A549 (cell line): ENCODE measurements around the gene ZNF423. TPM values are rescaled to one million over a fixed set of nuclear protein-coding genes. Genes with fewer than 3 reads are reported as not detected.

ENCODE experiments used
- ATAC-seq, 2 experiments: fragments of 200-7000 bp in 1 of 2; fragments of >200 bp in 1 of 2; cut with Nextera tagmentation in 1 of 2; cut with Tn5 transposase in 1 of 2; 3 replicates each; pipeline versions ENCODE4 v1.8.0 to v1.9.1; 2018 to 2020; ENCODE audit warnings: mild to moderate bottlenecking in 1 of 2, moderate library complexity in 1 of 2
- CTCF ChIA-PET: fragments of 300-600 bp; sonication (Branson Sonifier 250); formaldehyde crosslinking; extraction: SDS; loops from one replicate; lab custom pipeline; 2021; ENCODE audit warnings: antibody characterized with exemption, inconsistent platforms; lab: Yijun Ruan, JAX
- POLR2A ChIA-PET: fragments of 350-600 bp; formaldehyde crosslinking; extraction: SDS; loops from one replicate; lab custom pipeline; 2021; ENCODE audit warnings: antibody characterized with exemption, inconsistent platforms; lab: Yijun Ruan, JAX
- DNase-seq, 2 experiments: peaks; one replicate each; pipeline versions ENCODE4 v3.0.0 to v3.0.0-alpha.2; 2011 to 2016; ENCODE audit warnings: low read depth in 1 of 2, low spot score in 1 of 2
- FAIRE-seq: peaks from 2 replicates; lab custom pipeline; 2011; peaks lifted over from hg19 to GRCh38; lab: Jason Lieb, UNC
- H3K27ac ChIP-seq, 2 experiments: fragments of >200 bp; sonication (Bioruptor Twin); formaldehyde crosslinking; 3 replicates each; pipeline ENCODE4 v1.5.1; 2016 to 2017
- H3K4me1 ChIP-seq: fragments of >200 bp; sonication (Bioruptor Twin); formaldehyde crosslinking; 3 replicates; pipeline ENCODE4 v1.6.1; 2016
- H3K4me2 ChIP-seq: fragments of >200 bp; sonication (Bioruptor Twin); formaldehyde crosslinking; 3 replicates; pipeline ENCODE4 v1.6.1; 2016
- H3K4me3 ChIP-seq: fragments of >200 bp; sonication (Bioruptor Twin); formaldehyde crosslinking; 3 replicates; pipeline ENCODE4 v1.5.1; 2016
- H3K9me3 ChIP-seq: fragments of >200 bp; sonication (Bioruptor Twin); formaldehyde crosslinking; 3 replicates; pipeline ENCODE4 v1.6.1; 2016
- BCL3 ChIP-seq: fragments of >200 bp; sonication (Bioruptor Twin); formaldehyde crosslinking; IDR thresholded peaks from 3 replicates; pipeline ENCODE4 v1.6.1; 2016
- BHLHE40 ChIP-seq: IDR thresholded peaks from 2 replicates; pipeline ENCODE4 v1.6.1; 2012; ENCODE audit warnings: low read depth, low read length, inconsistent platforms
- CBX8 ChIP-seq: fragments of 200-600 bp; sonication (generic); IDR thresholded peaks from 2 replicates; pipeline ENCODE4 v1.6.1; 2016
- CEBPB ChIP-seq, 2 experiments: fragments of >200 bp in 1 of 2; sonication (Bioruptor Twin) in 1 of 2; formaldehyde crosslinking in 1 of 2; IDR thresholded peaks; 2 replicates each; pipeline ENCODE4 v1.6.1; 2012 to 2016
- CHD2 ChIP-seq: fragments of 150-350 bp; IDR thresholded peaks from 2 replicates; pipeline ENCODE4 v1.6.1; 2014; ENCODE audit warnings: low read length; ENCODE audit not compliant: partially characterized antibody
- EHF ChIP-seq: fragments of 250-450 bp; sonication (Bioruptor Pico); IDR thresholded peaks from 2 replicates; pipeline ENCODE4 v1.5.0; 2020; ENCODE audit warnings: mild to moderate bottlenecking
- EP300 ChIP-seq, 2 experiments: fragments of >200 bp; sonication (Bioruptor Twin); formaldehyde crosslinking; IDR thresholded peaks; 2 replicates in 1 of 2; 3 replicates in 1 of 2; pipeline ENCODE4 v1.6.1; 2016 to 2017
- FOSL2 ChIP-seq, 2 experiments: fragments of 450-650 bp in 1 of 2; fragments of >200 bp in 1 of 2; sonication (Bioruptor Twin) in 1 of 2; formaldehyde crosslinking; IDR thresholded peaks; 2 replicates each; pipeline versions ENCODE4 v1.5.0 to v1.6.1; 2016 to 2020; ENCODE audit warnings: mild to moderate bottlenecking in 1 of 2, moderate library complexity in 1 of 2
- FOXS1 ChIP-seq: fragments of 250-450 bp; sonication (Bioruptor Pico); IDR thresholded peaks from 2 replicates; pipeline ENCODE4 v1.5.0; 2020; ENCODE audit warnings: mild to moderate bottlenecking, moderate library complexity
- HEYL ChIP-seq: fragments of 250-450 bp; sonication (Bioruptor Pico); IDR thresholded peaks from 2 replicates; pipeline ENCODE4 v1.8.0; 2021; ENCODE audit warnings: mild to moderate bottlenecking, moderate library complexity
- MAX ChIP-seq: IDR thresholded peaks from 2 replicates; pipeline ENCODE4 v1.6.1; 2012
- NR3C1 ChIP-seq: fragments of >200 bp; sonication (Bioruptor Twin); formaldehyde crosslinking; IDR thresholded peaks from 3 replicates; pipeline ENCODE4 v1.6.1; 2017
- RAD21 ChIP-seq, 2 experiments: fragments of >200 bp in 1 of 2; sonication (Bioruptor Twin) in 1 of 2; formaldehyde crosslinking in 1 of 2; IDR thresholded peaks in 1 of 2; conservative IDR thresholded peaks in 1 of 2; 2 replicates in 1 of 2; 3 replicates in 1 of 2; pipeline ENCODE4 v1.6.1; 2012 to 2018; ENCODE audit warnings: inconsistent platforms in 1 of 2
- RCOR1 ChIP-seq: fragments of 150-350 bp; IDR thresholded peaks from 2 replicates; pipeline ENCODE4 v1.6.1; 2014; ENCODE audit warnings: antibody characterized with exemption, low read length, low read depth
- REST ChIP-seq: fragments of 200-600 bp; sonication (generic); IDR thresholded peaks from 2 replicates; pipeline ENCODE4 v1.6.1; 2016; ENCODE audit warnings: antibody characterized with exemption, mild to moderate bottlenecking, moderate library complexity
- RFX5 ChIP-seq: fragments of 450-650 bp; IDR thresholded peaks from 2 replicates; pipeline ENCODE4 v1.7.1; 2014; ENCODE audit warnings: antibody characterized with exemption, mild to moderate bottlenecking, moderate library complexity
- RNF2 ChIP-seq: fragments of 200-600 bp; sonication (generic); IDR thresholded peaks from 2 replicates; pipeline ENCODE4 v1.6.1; 2016; ENCODE audit warnings: low read depth, mild to moderate bottlenecking, antibody characterized with exemption, moderate library complexity, borderline replicate concordance
- SMC3 ChIP-seq: fragments of >200 bp; sonication (Bioruptor Twin); formaldehyde crosslinking; IDR thresholded peaks from 3 replicates; pipeline ENCODE4 v1.6.1; 2018; ENCODE audit warnings: inconsistent platforms
- USF2 ChIP-seq: fragments of 450-650 bp; IDR thresholded peaks from 2 replicates; pipeline ENCODE4 v1.6.1; 2014; ENCODE audit warnings: antibody characterized with exemption
- ZNF302 ChIP-seq: fragments of 250-450 bp; sonication (Bioruptor Pico); IDR thresholded peaks from 2 replicates; pipeline ENCODE4 v1.9.0; 2021; ENCODE audit warnings: inconsistent platforms, mild to moderate bottlenecking, moderate library complexity
- ZSCAN20 ChIP-seq: fragments of 250-450 bp; sonication (Bioruptor Pico); IDR thresholded peaks from 2 replicates; pipeline ENCODE4 v1.8.0; 2022; ENCODE audit warnings: mild to moderate bottlenecking, moderate library complexity
- WGBS: methylation state at CpG from one replicate; pipeline ENCODE4 v1.1.6; 2017; ENCODE audit errors: missing lambda C conversion rate; 5-methylcytosine and 5-hydroxymethylcytosine counted together
- polyA plus RNA-seq, 4 experiments: library from polyadenylated mRNA; depleted of rRNA in 3 of 4; stranded (reverse); fragments of >200 nt; fragmentation: RNase III in 1 of 4; extraction: RNeasy Plus Mini Kit Qiagen cat#74134 plus additional on column Dnase treatment in 1 of 4; gene quantifications; 2 replicates in 3 of 4; 3 replicates in 1 of 4; pipeline ENCODE4 v1.2.3, GENCODE V29; 2011 to 2017

ZNF423 gene
- polyA plus RNA-seq, 2 of the 4 experiments (the other 2 are of a cell fraction), result 0.04 to 0.10 TPM

- no peak overlapping the region for H3K4me3 ChIP-seq
- ATAC-seq (no peak), FAIRE-seq (no peak), DNase-seq (no peak)
- POLR2A ChIA-PET, result no interaction called here
- no peak overlapping the region for H3K4me2 ChIP-seq
- no peaks in the 10 kb centered on the region for H3K4me1 ChIP-seq
- no peak overlapping the region for H3K27ac ChIP-seq
- CTCF ChIA-PET, result interaction anchor here (1.0 kb wide), 1 partner anchor 10 kb away, joined by 3 read pairs; no protein-coding TSS in a partner anchor
- TF ChIP-seq EP300 (IDR thresholded peaks at IDR 0.05), result no peak
- no peak for TF ChIP-seq BHLHE40
- TF ChIP-seq ZSCAN20 (CRISPR knock-in tag), result no peak
- no peak for TF ChIP-seq ZNF302 (CRISPR knock-in tag)
- TF ChIP-seq RCOR1, result no peak
- no peak for TF ChIP-seq CEBPB (IDR thresholded peaks at IDR 0.05)
- TF ChIP-seq USF2, result no peak
- no peak for TF ChIP-seq CHD2
- no peaks in the 10 kb centered on the region for H3K9me3 ChIP-seq
- WGBS, result 49% methylated on average over 14 of the region's 14 CpGs
Measured at GRCh38 chr16:49452578-49452977, 403.3 kb downstream of the ZNF423 start.

GRCh38 chr16:49452108-49452507 lies 403.8 kb downstream of the ZNF423 start:
- DNase-seq (no peak), ATAC-seq (no peak)
- H3K4me2 ChIP-seq, result no peak overlapping the region
- 17% methylated on average over 4 of the region's 4 CpGs for WGBS
- TF ChIP-seq MAX (no peak), HEYL (CRISPR knock-in tag) (no peak), REST (no peak), SMC3 (no peak), RNF2 (no peak), FOSL2 (IDR thresholded peaks at IDR 0.05) (no peak), FOSL2 (CRISPR knock-in tag; IDR thresholded peaks at IDR 0.05) (no peak), CBX8 (no peak), ZSCAN20 (CRISPR knock-in tag) (no peak), RAD21 (conservative IDR thresholded peaks at IDR 0.05 in 1 of 2, IDR thresholded peaks at IDR 0.05 in 1 of 2) (no peak), ZNF302 (CRISPR knock-in tag) (no peak), EHF (CRISPR knock-in tag) (no peak), BCL3 (no peak), NR3C1 (no peak), RFX5 (no peak), FOXS1 (CRISPR knock-in tag) (no peak), CHD2 (no peak)
- TF ChIP-seq, all 56 proteins: peak for 0
- Histone ChIP-seq H3K4me3 (no peak overlapping the region), H3K27ac (no peak overlapping the region), H3K4me1 (no peaks in the 10 kb centered on the region), H3K9me3 (no peaks in the 10 kb centered on the region)
- FAIRE-seq, result no peak
- ChIA-PET POLR2A (no interaction called here), CTCF (interaction anchor here (1.0 kb wide), 1 partner anchor 9 kb away, joined by 3 read pairs; no protein-coding TSS in a partner anchor)
